GM21825 (cell line): ENCODE measurements around the gene PDE12.
A peak's percentile ranks its signal among the peaks of the same experiment; 100 is the strongest.

Source experiments
- ATAC-seq: cut with Tn5 transposase; IDR thresholded peaks from one replicate; pipeline ENCODE4 v1.9.1; 2021; ENCODE audit warnings: mild to moderate bottlenecking, moderate library complexity; ENCODE audit not compliant: unreplicated experiment

PDE12 gene, protein sequence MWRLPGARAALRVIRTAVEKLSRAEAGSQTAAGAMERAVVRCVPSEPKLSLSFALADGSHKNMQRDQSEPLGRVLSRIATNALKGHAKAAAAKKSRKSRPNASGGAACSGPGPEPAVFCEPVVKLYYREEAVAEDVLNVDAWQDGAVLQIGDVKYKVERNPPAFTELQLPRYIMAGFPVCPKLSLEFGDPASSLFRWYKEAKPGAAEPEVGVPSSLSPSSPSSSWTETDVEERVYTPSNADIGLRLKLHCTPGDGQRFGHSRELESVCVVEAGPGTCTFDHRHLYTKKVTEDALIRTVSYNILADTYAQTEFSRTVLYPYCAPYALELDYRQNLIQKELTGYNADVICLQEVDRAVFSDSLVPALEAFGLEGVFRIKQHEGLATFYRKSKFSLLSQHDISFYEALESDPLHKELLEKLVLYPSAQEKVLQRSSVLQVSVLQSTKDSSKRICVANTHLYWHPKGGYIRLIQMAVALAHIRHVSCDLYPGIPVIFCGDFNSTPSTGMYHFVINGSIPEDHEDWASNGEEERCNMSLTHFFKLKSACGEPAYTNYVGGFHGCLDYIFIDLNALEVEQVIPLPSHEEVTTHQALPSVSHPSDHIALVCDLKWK

DNA sequence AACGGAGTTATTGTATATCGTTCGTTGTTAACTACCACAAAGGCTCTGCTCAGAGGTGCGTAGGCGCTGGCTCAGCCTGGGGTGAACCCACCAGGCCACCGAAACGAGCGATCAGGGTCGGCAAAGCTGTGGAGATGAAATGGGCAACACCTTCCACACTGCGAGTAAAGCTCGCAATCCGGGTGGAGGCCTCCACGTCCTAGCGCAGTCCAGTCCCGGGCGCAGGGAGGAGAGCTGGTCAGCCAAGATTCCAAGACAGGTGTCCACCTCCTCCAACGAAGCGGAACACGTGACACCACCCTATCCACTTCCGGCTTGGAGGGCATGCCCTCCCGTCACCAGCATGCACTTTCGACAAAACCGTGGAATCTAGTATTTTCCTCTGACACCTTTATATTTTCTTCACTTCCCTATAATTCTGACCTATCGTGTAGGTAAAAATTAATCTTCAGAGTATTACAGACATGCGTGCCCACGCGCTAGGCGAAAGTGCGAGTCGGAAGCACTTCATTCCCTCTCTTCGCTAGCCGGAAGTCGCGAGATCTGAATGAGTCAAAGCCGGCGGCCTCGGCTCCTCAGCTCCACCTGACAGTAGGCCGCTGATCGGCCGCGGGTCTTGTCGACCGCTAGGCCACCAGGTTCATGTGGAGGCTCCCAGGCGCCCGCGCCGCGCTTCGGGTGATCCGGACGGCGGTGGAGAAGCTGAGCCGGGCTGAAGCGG lies at the start of gene PDE12:
PDE12 (plus strand) TSS at position 537 of the 721 bp plus-strand sequence; CDS start at position 643, 106 bp downstream.
- ATAC-seq, result peak; percentile 79

DNA sequence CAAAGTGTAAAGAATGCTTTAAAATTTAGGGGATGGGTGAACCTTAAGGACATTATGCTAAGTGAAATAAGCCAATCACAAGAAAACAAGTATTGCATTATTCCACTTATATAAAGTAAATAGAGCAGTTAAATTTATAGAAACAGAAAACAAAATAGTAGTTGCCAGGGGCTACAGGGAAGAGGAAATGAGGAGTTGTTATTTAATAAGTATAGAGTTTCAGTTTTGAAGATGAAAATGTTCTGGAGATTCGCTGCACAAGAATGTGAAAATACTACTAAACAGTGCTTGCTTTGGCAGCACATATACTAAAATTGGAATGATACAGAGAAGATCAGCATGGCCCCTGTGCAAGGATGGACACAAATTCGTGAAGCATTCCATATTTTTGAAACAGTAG lies 43.9 kb upstream of the PDE12 start:
- ATAC-seq, result no peak

DNA sequence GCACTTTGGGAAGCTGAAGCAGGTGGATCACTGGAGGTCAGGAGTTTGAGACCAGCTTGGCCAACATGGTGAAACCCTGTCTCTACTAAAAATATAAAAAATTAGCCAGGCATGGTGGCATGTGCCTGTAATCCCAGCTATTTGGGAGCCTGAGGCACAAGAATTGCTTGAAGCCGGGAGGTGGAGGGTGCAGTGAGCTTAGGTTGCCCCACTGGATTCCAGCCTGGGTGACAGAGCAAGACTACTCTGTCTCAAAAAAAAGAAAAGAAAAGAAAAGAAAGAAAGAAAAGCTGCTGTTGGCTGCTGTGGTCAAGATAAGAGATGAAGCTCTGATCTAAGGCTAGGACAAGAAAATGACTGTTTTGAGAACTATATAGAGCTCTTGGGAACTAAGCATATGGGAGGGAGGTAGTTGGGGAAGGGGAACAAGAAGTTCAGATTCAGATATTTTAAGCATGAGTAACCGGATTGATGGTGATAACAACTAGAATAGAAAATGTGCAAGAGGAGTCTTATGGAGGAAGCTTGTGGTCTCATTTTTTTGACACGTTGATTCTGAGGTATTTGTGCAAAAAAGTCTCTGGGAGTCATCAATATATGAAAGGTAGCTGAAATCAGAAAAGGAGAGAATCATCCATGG lies 37.7 kb upstream of the PDE12 start:
- no peak for ATAC-seq

DNA sequence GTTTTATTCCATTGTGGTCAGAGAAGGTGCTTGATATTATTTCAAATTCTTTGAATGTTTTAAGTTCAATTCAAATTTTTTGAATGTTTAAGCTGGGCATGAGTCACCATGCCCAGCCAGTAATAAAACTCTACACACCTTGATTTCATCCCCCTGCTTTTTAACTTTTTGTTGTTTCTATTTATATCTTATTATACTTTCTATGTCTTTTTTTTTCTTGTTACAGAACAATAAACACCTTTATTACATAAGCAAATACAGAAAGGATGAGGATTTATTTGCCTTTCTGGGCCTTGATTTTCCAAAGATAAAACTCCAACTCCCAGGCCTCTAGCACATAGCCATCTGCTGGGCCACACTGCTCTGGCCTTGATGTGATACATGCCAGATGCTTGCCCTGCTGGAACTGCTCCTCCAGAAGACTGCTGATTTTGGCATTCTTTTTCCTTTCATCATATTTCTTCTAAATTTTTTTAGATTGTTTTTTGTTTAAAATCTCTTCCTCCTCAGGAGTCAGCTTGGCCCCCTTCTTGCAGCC lies 25.9 kb upstream of the PDE12 start:
- no peak for ATAC-seq

DNA sequence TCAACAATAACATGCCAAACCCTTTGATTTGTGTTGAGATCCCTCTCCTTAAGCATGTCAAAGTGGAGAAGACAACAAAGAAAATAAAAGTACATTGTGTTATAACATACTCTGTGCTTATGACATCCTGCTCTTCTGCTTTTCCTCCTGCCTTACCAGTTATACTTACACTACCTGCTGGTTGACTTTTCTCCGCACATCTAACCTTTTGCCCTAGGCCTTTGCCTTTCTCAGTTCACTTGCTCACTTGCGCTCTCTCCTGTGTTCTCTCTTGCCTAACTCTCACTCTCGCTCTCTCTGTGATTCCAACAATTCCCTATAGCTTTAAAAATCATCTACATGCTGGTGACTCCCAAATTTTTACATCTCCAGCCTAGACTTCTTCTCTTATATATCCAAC lies 17.6 kb upstream of the PDE12 start:
- ATAC-seq, result no peak

DNA sequence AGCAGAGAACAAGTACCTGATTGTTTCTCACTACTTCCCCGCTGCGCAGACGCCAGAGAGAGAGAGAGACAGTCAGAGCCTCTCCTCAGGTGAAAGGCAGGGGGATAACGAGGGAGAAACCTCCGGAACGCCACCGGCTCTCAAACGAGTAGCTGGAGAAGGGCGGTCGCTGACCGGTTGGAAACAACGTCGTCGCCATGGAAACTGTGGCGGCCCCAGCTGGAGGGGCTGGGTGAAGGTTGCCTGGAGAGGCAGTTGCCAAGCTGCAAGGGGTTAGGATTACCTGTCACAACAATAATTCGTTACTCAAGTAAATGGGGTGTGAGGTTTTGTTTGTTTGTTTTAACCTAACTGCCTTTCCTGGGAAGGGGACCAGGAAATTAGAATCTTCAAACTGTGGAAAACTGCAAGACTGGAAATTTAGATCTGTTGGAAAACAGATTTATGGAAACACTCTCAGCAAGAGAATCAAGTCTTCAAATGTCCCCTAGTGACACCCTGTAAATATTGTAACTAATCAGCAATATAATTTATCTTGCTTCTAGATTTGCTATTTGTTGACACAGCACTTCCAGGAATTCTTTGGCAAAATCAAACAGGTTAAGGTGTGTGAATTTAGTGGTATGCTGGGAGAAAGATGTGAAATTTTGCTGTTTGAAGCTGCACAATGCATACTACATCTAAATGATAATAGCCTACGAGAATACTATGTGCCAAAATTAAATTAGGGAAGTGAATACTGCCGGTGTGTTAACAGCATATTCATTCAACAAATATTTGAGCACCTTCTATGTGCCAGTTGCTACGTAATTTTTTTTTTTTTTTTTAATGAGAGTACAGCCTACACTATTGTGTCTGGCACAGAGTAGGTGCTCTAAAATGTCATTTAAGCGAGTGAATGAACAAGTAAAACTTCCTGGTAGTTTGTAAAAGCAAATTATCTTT lies 11.6 kb upstream of the PDE12 start, which contains the start of gene DNAH12:
DNAH12 (minus strand) TSS at position 164 of the 945 bp plus-strand sequence. CDS start 1,474 bp downstream, outside the sequence.
- ATAC-seq, result no peak

DNA sequence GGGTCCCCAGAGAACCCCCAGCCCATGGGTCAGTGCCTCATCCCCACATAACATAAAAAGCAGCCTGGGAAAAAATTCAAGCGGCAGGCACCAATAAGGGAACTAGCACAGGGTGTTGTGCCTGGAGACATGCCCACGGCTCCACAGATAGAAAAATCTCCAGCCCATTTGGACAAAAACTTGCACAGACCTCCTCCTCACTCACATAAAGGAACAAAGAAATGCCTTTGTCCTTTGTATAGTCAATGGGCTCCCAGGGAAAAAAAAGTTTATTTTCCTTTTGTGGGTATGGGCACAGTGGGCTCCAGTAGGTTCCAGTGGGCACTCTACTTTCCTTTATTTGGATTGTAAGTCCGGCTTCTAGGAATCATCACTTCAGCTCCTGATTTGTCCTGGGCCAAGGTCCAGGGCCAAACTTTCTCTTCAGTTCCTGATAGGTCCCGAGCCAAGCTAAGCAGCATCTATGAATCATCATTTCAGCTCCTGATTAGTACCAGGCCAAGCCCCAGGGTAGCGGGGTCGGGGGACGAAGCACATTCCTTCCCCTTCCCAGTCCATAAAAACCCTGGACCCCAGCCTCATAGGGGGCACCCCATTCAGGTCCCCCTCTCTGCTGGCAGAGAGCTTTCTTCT lies 10.3 kb upstream of the PDE12 start:
- ATAC-seq, result no peak

DNA sequence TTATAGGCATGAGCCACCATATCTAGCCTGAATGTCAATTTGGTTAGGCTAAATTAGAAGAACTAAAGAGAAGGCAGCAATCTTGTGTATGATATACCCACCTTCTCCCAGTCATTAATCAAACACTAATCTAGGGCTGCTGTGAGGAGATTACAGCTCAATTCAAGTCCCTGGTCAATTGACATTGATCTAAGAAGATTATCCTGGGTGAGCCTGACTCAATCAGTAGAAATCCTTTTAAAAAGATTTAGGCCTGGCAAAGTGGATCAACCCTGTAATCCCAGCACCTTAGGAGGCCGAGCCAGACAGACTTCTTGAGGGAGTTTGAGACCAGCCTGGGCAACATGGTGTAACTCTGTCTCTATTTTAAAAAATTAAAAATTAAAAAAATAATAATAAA lies 9.5 kb upstream of the PDE12 start:
- no peak for ATAC-seq

DNA sequence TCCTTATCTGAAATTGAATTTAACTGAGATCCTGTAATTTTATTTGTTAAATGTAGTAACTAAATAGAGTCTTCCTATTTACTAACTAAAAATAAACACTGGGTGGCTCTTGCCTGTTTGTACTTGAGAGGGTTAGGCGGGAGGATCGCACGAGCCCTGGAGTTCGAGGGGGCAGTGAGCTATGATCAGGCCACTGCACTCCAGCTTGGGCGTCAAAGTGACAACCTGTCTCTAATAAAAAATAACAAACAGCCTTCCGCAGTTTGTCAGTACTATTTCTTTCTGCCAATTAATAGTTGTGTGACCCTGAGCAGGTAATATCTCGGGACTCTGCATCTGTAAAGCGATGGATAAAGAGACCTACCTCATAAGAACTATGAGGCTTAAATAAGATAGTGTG lies 768 bp upstream of the PDE12 start:
- ATAC-seq, result no peak

DNA sequence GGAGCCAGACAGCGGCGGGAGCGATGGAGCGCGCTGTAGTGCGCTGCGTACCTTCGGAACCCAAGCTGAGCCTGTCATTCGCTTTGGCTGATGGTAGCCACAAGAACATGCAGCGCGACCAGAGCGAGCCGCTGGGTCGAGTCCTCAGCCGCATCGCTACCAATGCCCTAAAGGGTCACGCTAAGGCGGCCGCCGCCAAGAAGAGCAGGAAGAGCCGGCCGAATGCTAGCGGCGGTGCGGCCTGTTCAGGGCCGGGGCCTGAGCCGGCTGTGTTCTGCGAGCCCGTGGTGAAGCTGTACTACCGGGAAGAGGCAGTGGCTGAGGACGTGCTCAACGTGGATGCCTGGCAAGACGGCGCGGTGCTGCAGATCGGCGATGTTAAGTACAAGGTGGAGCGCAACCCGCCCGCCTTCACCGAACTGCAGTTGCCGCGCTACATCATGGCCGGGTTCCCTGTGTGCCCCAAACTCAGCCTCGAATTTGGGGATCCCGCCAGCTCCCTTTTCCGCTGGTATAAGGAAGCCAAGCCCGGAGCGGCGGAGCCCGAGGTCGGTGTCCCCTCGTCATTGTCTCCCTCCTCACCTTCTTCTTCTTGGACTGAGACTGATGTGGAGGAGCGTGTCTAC lies 498 bp downstream of the PDE12 start:
- peak; percentile 33 for ATAC-seq

DNA sequence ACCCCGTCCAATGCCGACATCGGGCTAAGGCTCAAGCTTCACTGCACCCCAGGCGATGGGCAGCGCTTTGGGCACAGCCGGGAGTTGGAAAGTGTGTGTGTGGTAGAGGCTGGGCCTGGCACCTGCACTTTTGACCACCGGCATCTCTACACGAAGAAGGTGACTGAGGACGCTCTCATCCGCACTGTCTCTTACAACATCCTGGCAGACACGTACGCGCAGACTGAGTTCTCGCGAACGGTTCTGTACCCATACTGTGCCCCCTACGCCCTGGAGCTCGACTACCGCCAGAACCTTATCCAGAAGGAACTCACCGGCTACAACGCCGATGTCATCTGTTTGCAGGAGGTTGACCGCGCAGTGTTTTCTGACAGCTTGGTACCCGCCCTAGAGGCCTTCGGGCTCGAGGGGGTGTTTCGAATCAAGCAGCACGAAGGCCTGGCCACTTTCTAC lies 1.0 kb downstream of the PDE12 start:
- no peak for ATAC-seq

DNA sequence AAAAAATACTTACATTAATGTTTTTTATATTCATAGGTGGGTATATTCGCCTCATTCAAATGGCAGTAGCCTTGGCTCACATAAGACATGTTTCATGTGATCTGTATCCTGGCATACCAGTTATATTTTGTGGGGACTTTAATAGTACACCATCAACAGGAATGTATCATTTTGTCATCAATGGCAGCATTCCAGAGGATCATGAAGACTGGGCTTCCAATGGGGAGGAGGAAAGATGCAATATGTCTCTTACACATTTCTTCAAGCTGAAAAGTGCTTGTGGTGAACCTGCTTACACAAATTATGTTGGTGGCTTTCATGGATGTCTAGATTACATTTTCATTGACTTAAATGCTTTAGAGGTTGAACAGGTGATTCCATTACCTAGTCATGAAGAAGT lies 3.5 kb downstream of the PDE12 start:
- ATAC-seq, result no peak

DNA sequence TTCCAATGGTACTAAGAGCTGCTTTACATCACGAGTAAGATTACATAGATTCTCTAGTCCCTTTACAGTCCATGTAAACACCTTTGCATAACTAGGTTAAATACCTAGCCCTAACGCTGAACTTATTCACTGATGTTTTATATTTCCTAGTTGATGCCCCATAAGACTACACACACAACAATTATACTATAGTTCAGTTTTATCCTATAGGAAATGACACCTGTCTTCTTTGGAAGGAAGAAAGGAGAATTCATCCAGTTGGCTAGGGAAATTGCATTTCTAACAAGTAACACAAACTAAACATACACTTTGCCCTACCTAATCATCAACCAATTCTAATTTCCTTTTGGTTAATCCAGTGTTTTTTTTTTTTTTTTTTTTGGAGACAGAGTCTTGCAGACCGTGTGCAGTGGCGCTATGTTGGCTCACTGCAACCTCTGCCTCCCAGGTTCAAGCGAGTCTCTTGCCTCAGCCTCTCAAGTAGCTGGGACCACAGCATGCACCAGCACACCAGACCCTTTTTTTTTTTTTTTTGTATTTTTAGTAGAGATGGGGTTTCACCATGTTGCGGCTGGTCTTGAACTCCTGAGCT lies 13.9 kb downstream of the PDE12 start:
- no peak for ATAC-seq

DNA sequence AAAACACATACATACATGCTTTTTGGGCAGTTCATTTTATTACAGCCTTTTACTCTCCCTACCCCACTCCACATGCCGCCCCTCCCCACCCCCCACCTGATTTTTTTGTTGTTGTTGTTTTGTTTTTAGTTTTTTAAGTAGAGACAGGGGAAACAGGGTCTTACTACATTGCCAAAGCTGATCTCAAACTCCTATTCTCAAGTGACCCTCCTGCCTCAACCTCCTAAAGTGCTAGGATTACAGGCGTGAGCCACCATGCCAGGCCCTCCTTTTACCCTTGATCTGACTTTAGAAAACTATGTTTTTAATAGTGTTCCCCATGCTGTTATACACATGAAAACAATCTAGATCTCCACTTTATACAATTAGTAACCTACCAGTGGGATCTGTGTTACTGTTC lies 14.8 kb downstream of the PDE12 start:
- no peak for ATAC-seq

DNA sequence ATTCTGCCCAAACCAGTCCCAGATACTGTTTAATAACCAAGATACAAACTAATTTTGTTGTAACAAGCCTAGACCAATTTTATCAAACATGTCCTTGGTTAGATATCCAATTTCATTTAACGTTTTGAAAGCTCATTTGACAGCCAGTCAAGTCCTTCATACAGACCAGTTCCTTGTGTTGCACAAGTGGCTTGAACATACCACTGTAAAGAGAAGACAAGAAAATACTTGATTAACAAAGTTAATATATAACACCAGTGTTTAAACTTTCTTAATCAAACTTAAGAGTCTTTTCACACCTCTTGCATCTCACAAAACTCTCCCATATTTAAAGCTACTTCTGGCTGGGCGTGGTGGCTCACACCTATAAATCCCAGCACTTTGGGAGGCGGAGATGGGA lies 16.0 kb downstream of the PDE12 start:
- ATAC-seq, result no peak

DNA sequence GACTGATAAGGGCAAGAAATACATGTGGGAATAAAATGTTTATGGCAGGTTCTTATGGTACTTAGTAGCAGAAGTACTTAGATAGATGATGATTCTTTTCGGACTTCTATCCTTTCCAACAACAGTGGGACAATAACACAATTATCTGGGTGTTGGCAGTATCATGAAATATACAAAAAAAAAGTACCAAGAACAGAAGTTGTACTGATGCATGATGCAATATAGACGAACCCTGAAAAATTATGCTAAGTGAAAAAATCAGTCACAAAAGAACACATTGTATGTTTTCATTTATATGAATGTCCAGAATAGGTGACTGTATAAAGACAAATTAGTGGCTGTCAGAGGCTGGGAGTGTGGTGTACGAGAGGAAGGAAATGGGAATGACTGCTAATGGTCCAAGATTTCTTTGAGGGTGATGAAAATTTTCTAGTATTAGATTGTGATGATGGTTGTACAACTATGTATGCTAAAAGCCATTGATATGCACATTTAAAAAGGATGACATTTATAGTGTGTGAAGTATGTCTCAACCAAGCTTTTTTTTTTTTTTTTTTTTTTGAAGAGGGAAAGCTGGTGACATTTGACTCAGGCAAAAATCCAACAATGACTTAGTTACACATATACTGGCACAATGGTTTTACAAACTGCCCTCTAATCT lies 20.0 kb downstream of the PDE12 start:
- ATAC-seq, result no peak

DNA sequence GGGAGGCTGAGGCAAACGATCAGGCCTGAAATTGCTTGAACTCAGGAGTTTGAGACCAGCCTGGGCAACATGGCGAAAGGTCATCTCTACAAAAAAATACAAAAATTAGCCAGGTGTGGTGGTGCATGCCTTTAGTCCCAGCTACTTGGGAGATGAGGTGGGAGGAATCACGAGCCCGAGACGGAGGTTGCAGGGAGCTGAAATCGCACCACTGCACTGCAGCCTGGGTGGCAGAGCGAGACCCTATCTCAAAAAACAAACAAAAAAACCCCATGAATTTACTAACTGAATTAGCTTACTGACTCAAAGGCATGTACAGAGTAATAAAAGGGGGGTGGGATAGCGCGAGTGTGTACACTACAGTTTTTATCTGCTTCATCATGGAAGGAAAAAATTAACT lies 21.7 kb downstream of the PDE12 start:
- ATAC-seq, result no peak
